Measurements from ENCODE around the gene CSN3. TPM values are rescaled to one million over a fixed set of nuclear protein-coding genes. Genes with fewer than 3 reads are reported as not detected.

The CSN3 gene
- total and polyA plus RNA-seq, 2 of the 4 experiments (the other 2 are of a cell fraction): not detected

DNA sequence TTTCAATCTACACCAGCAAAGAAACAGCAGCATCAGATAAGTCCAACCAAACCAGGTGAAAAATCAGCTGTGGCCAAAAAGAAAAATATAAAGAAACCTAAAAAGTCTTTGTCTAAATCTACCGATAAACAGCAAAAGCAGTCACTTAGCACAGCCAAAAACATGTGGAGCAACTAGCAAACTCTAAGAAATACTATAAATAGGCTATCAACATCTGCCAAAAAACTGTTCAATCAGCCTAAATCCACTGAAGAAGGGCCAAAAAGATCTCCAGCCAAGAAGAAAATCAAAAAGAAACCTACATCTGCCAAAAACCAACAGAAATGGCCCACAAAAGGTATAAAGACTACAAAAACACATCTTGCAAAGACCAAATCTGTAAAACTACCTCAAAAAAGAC is 55.7 kb downstream of the CSN3 start:
- DNase-seq (no peak), ATAC-seq (ENCODE audit: low read depth) (no peak)
- Histone ChIP-seq H3K27me3 (ENCODE audit: control insufficient read depth, insufficient read depth, low read length) (no peaks in the 10 kb centered on the region), H2AK9ac (replicated peaks; ENCODE audit: low read depth, low read length, poor library complexity) (no peak overlapping the region), H4K91ac (ENCODE audit: insufficient read depth, low read depth, low read length) (no peak overlapping the region), H3K9me3 (ENCODE audit: control insufficient read depth, insufficient read depth, low read length) (no peaks in the 10 kb centered on the region), H3K79me1 (ENCODE audit: low read depth in 1 of 2, low read length in 2 of 2) (no peaks in the 10 kb centered on the region), H3K18ac (ENCODE audit: low read depth, low read length) (no peak overlapping the region), H2AK5ac (ENCODE audit: low read depth, low read length) (no peak overlapping the region), H4K8ac (ENCODE audit: low read depth in 2 of 2, low read length in 2 of 2) (no peak overlapping the region), H3K9ac (ENCODE audit: low read depth, low read length) (no peak overlapping the region), H2AFZ (replicated peaks; ENCODE audit: low read length, poor library complexity) (no peak overlapping the region), H3K4me1 (ENCODE audit: control insufficient read depth, insufficient read depth, low read length) (no peaks in the 10 kb centered on the region), H3K14ac (replicated peaks; ENCODE audit: low read depth, low read length) (no peak overlapping the region), H3K4ac (ENCODE audit: low read depth, low read length) (no peak overlapping the region), H2BK120ac (ENCODE audit: low read depth, low read length) (no peak overlapping the region), H3K23ac (ENCODE audit: low read depth, low read length) (no peak overlapping the region), H3K36me3 (ENCODE audit: control insufficient read depth, insufficient read depth, low read length) (no peaks in the 10 kb centered on the region), H4K20me1 (ENCODE audit: insufficient read depth, low read length) (no peaks in the 10 kb centered on the region), H3K9me1 (ENCODE audit: insufficient read depth, low read length) (no peaks in the 10 kb centered on the region), H2BK20ac (ENCODE audit: low read depth, low read length) (no peak overlapping the region), H3K27ac (ENCODE audit: insufficient read depth, low read length) (no peak overlapping the region), H3K4me2 (ENCODE audit: low read depth, low read length) (no peak overlapping the region), H3K56ac (ENCODE audit: extremely low read depth, insufficient read depth, low read length) (no peak overlapping the region), H3K4me3 (ENCODE audit: insufficient read depth, low read depth, low read length) (no peak overlapping the region), H4K5ac (ENCODE audit: low read depth, low read length) (no peak overlapping the region), H2BK15ac (ENCODE audit: low read depth, low read length) (no peak overlapping the region), H2BK5ac (ENCODE audit: low read depth, low read length, poor library complexity, severe bottlenecking) (no peak overlapping the region)
- in situ Hi-C loops (cut with MboI; ENCODE audit: low sequenced_read_pairs) (no loop called here), intact Hi-C loops (cut with micrococcal nuclease) (no loop called here), dilution Hi-C loops (cut with HindIII; ENCODE audit: low sequenced_read_pairs, unreplicated experiment) (no loop called here)
- BruUV-seq (replicated peaks): no TSS peak
- TF ChIP-seq, protein P1, sequence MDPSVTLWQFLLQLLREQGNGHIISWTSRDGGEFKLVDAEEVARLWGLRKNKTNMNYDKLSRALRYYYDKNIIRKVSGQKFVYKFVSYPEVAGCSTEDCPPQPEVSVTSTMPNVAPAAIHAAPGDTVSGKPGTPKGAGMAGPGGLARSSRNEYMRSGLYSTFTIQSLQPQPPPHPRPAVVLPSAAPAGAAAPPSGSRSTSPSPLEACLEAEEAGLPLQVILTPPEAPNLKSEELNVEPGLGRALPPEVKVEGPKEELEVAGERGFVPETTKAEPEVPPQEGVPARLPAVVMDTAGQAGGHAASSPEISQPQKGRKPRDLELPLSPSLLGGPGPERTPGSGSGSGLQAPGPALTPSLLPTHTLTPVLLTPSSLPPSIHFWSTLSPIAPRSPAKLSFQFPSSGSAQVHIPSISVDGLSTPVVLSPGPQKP (IDR thresholded peaks at IDR 0.05; ENCODE audit: borderline replicate concordance, low read depth, low read length): no peak
- TF ChIP-seq MAFK (IDR thresholded peaks at IDR 0.05; ENCODE audit: low read depth, low read length) (no peak), CEBPB (IDR thresholded peaks at IDR 0.05; ENCODE audit: low read depth, low read length) (no peak), RAD21 (IDR thresholded peaks at IDR 0.05; ENCODE audit: low read length) (no peak), SMC3 (IDR thresholded peaks at IDR 0.05; ENCODE audit: low read depth, low read length) (no peak), RFX5 (IDR thresholded peaks at IDR 0.05; ENCODE audit: low read depth, low read length) (no peak), BHLHE40 (IDR thresholded peaks at IDR 0.05; ENCODE audit: low read depth, low read length) (no peak), NFE2L2 (IDR thresholded peaks at IDR 0.05; ENCODE audit: low read depth, low read length) (no peak), CHD1 (IDR thresholded peaks at IDR 0.05; ENCODE audit: low read depth, low read length) (no peak), POLR2A (IDR thresholded peaks at IDR 0.05; ENCODE audit: low read depth, low read length) (no peak), CTCF (conservative IDR thresholded peaks at IDR 0.05; ENCODE audit: low read depth, low read length) (no peak), MAZ (IDR thresholded peaks at IDR 0.05; ENCODE audit: borderline replicate concordance, low read depth, low read length) (no peak), USF2 (IDR thresholded peaks at IDR 0.05; ENCODE audit: low read depth, low read length) (no peak), RCOR1 (IDR thresholded peaks at IDR 0.05; ENCODE audit: insufficient replicate concordance, low read length) (no peak), FOS (IDR thresholded peaks at IDR 0.05; ENCODE audit: low read depth, low read length) (no peak), MXI1 (IDR thresholded peaks at IDR 0.05; ENCODE audit: borderline replicate concordance, low read depth, low read length) (no peak)
- ChIA-PET POLR2A (ENCODE audit: unreplicated experiment) (no interaction called here), CTCF (interaction anchor here (0.7 kb wide), 1 partner anchor 476 kb away, joined by 3 read pairs; no protein-coding TSS in a partner anchor)
- WGBS, 2 experiments (ENCODE audit: extremely low coverage in 2 of 2, insufficient read length in 1 of 2): no CpG with 5 or more reads among the region's 1 CpG

Data from IMR-90 (cell line).